Breast epithelium (tissue), 4 donors: ENCODE measurements around the gene PLD5. TPM values are rescaled to one million over a fixed set of nuclear protein-coding genes. Genes with fewer than 3 reads are reported as not detected.
"Not testable (repeated sequence)": the region's sequence is repeated elsewhere in the genome, so short reads cannot be mapped to it uniquely, and the experiment has no call there.

Experiments used
- DNase-seq, 2 donors: peaks; one replicate each; pipeline ENCODE4 v3.0.0-alpha.2; 2019; ENCODE audit warnings: low spot score in 2 of 2
- H3K27ac ChIP-seq, 2 donors: fragments of 200-600 bp; sonication (generic) in 1 of 2; one replicate each; pipeline ENCODE4 v1.5.1; 2016 to 2019; ENCODE audit warnings: mild to moderate bottlenecking in 1 of 2
- H3K27me3 ChIP-seq, 2 donors: fragments of 200-600 bp; sonication (generic) in 1 of 2; one replicate each; pipeline versions ENCODE4 v1.5.1 to v1.6.0; 2017 to 2019; ENCODE audit warnings: control low read depth in 1 of 2, mild to moderate bottlenecking in 1 of 2
- H3K36me3 ChIP-seq: fragments of 200-600 bp; one replicate; pipeline ENCODE4 v1.5.1; 2019
- H3K4me1 ChIP-seq, 2 donors: fragments of 200-600 bp; sonication (generic); one replicate each; pipeline ENCODE4 v1.5.1; 2016 to 2019; ENCODE audit warnings: control low read depth in 1 of 2
- H3K4me3 ChIP-seq, 3 donors: fragments of 200-600 bp; sonication (generic); 1 replicate in 2 of 3; 2 replicates in 1 of 3; pipeline ENCODE4 v1.5.1; 2016 to 2019; ENCODE audit warnings: mild to moderate bottlenecking in 3 of 3, moderate library complexity in 2 of 3
- H3K9me3 ChIP-seq, 2 donors: fragments of 200-600 bp; sonication (generic) in 1 of 2; one replicate each; pipeline ENCODE4 v1.5.1; 2016 to 2019; ENCODE audit warnings: control low read depth in 1 of 2
- POLR2A ChIP-seq: fragments of 450-650 bp; IDR thresholded peaks from one replicate; pipeline ENCODE4 v1.6.1; 2016; ENCODE audit warnings: antibody characterized with exemption, mild to moderate bottlenecking, moderate library complexity
- POLR2AphosphoS5 ChIP-seq, 3 donors: sonication (generic); formaldehyde crosslinking; IDR thresholded peaks; one replicate each; pipeline ENCODE4 v1.6.1; 2017; ENCODE audit warnings: antibody characterized with exemption in 3 of 3
- intact Hi-C: fragments of 100-400 bp; cut with DNase I; formaldehyde crosslinking; loops from one replicate; pipeline ENCODE4 v1.15.1; 2023; ENCODE audit warnings: low total_unique reads
- total RNA-seq, 3 donors: library from RNA; depleted of rRNA; stranded (reverse); fragments of >200 nt; gene quantifications; one replicate each; pipeline ENCODE4 v1.1.0, GENCODE V29; 2016
- TF ChIP-seq, protein P1 (sequence below), 3 donors: fragments of 450-650 bp; IDR thresholded peaks; one replicate each; pipeline ENCODE4 v1.5.1; 2016 to 2017; ENCODE audit warnings: antibody characterized with exemption in 3 of 3, mild to moderate bottlenecking in 3 of 3, moderate library complexity in 3 of 3

PLD5 gene
- total RNA-seq, 3 donors from 2014 or later: 0.32 to 0.98 (median 0.44) TPM

DNA sequence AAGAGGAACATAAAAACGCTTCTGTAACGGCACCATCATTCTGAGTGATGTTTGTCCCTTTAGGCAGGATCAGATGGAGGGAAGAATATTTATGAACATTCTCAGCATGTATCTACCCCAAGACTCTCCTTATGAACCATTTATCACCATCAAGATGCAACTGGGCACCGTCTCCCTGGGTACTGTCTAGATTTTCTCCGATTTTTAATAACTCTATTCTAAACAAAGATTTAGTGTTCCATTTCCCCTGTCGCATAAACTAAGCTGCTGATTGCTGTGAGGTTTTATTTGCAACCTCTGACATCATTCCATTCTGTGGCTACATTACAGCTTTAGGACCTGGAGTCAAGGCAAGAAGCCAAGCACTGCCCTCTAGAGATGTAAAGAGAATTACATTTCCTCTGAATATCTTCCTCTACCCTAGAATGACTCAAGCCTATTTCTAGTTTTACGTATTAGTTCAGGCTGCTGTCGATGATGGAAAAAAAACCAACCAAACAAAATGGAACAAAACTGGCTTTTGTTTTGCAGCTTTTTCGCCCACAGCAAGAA, 395.5 kb downstream of the PLD5 start:
- no peaks in the 10 kb centered on the region for H3K4me1 ChIP-seq
- no peak overlapping the region for H3K27ac ChIP-seq
- H3K9me3 ChIP-seq: peaks cover 0 to 6% of the 10 kb centered on the region in 2 donors
- TF ChIP-seq, protein P1, sequence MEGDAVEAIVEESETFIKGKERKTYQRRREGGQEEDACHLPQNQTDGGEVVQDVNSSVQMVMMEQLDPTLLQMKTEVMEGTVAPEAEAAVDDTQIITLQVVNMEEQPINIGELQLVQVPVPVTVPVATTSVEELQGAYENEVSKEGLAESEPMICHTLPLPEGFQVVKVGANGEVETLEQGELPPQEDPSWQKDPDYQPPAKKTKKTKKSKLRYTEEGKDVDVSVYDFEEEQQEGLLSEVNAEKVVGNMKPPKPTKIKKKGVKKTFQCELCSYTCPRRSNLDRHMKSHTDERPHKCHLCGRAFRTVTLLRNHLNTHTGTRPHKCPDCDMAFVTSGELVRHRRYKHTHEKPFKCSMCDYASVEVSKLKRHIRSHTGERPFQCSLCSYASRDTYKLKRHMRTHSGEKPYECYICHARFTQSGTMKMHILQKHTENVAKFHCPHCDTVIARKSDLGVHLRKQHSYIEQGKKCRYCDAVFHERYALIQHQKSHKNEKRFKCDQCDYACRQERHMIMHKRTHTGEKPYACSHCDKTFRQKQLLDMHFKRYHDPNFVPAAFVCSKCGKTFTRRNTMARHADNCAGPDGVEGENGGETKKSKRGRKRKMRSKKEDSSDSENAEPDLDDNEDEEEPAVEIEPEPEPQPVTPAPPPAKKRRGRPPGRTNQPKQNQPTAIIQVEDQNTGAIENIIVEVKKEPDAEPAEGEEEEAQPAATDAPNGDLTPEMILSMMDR (IDR thresholded peaks at IDR 0.05): no peak
- TF ChIP-seq POLR2A (no peak), POLR2AphosphoS5 (IDR thresholded peaks at IDR 0.05) (no peak)
- intact Hi-C loops: no loop called here
- no peaks in the 10 kb centered on the region for H3K36me3 ChIP-seq
- no peak overlapping the region for H3K4me3 ChIP-seq
- DNase-seq: no peak
- no peaks in the 10 kb centered on the region for H3K27me3 ChIP-seq

DNA sequence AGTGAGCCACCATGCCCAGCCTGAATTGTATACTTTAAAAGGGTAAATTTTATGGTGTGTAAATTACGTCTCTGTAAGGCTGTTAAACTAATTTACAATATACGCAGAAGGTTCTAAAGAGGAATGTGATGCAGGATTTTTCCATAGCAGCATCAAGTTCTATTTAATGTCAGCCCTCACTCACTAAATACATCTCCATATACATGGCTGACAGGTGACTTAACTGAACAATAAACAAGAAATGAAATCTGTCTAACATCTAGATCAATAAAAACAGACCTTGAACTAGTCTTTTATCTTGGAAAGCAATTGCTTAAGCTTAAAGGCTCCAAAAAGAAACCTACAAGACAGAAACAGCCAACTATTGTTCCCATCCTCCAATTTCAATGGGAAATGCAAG, 404.1 kb downstream of the PLD5 start:
- intact Hi-C loops: no loop called here
- no peaks in the 10 kb centered on the region for H3K36me3 ChIP-seq
- no peak overlapping the region for H3K27ac ChIP-seq
- no peaks in the 10 kb centered on the region for H3K9me3 ChIP-seq
- TF ChIP-seq, protein P1 (IDR thresholded peaks at IDR 0.05): no peak
- no peak for TF ChIP-seq POLR2A
- no peak for TF ChIP-seq POLR2AphosphoS5 (IDR thresholded peaks at IDR 0.05)
- DNase-seq: no peak
- H3K27me3 ChIP-seq: no peaks in the 10 kb centered on the region
- no peak overlapping the region for H3K4me3 ChIP-seq
- H3K4me1 ChIP-seq: no peaks in the 10 kb centered on the region

DNA sequence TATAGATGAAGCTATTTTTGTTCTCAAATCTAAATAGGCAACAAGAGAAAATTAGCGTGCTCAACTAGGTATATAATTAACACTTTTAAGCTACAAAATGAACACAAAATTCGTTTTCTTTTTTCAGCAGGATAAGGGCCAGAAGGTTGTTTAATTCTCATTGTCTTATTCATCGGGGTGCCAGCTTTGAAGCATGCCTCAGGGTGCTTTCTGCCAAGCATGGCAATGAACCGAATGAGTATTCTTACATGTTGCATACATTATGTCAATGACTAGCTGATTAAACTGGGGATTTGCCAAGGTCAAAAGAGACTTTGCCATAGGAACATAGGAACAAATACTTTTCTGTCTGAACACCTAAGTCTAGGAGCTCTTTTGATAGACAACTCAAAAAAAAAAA, 423.6 kb downstream of the PLD5 start:
- no peak for TF ChIP-seq POLR2A
- no peak for TF ChIP-seq POLR2AphosphoS5 (IDR thresholded peaks at IDR 0.05)
- TF ChIP-seq, protein P1 (IDR thresholded peaks at IDR 0.05): no peak
- intact Hi-C loops: no loop called here
- Histone ChIP-seq H3K9me3 (no peaks in the 10 kb centered on the region), H3K36me3 (no peaks in the 10 kb centered on the region), H3K27me3 (no peaks in the 10 kb centered on the region), H3K4me3 (no peak overlapping the region), H3K4me1 (no peaks in the 10 kb centered on the region), H3K27ac (no peak overlapping the region)
- no peak for DNase-seq

DNA sequence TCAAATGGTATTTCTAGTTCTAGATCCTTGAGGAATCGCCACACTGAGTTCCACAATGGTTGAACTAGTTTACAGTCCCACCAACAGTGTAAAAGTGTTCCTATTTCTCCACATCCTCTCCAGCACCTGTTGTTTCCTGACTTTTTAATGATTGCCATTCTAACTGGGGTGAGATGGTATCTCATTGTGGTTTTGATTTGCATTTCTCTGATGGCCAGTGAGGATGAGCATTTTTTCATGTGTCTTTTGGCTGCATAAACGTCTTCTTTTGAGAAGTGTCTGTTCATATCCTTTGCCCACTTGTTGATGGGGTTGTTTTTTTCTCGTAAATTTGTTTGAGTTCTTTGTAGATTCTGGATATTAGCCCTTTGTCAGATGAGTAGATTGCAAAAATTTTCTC, 427.2 kb downstream of the PLD5 start:
- H3K4me3 ChIP-seq, H3K9me3 ChIP-seq, DNase-seq, H3K27me3 ChIP-seq, intact Hi-C loops, H3K36me3 ChIP-seq, H3K4me1 ChIP-seq, H3K27ac ChIP-seq: not testable (repeated sequence)

GRCh38 chr1:242093116-242093515, 431.4 kb downstream of the PLD5 start:
- intact Hi-C loops: no loop called here

More at GRCh38 chr1:242093116-242093515, 431.4 kb downstream of the PLD5 start:
- Histone ChIP-seq H3K4me3 (no peak overlapping the region), H3K27ac (no peak overlapping the region), H3K4me1 (no peaks in the 10 kb centered on the region), H3K9me3 (no peaks in the 10 kb centered on the region), H3K36me3 (no peaks in the 10 kb centered on the region), H3K27me3 (no peaks in the 10 kb centered on the region)
- TF ChIP-seq POLR2A (no peak), POLR2AphosphoS5 (IDR thresholded peaks at IDR 0.05) (no peak)
- TF ChIP-seq, protein P1 (IDR thresholded peaks at IDR 0.05): no peak
- DNase-seq: no peak
